ENCODE measurements around the gene ZNF524. TPM values are rescaled to one million over a fixed set of nuclear protein-coding genes. Genes with fewer than 3 reads are reported as not detected.

ZNF524 gene
- total and polyA plus RNA-seq, 10 of the 15 experiments (the other 5 are each of a cell fraction or from before 2014, with no cell fraction given) = 0.47 to 18.6 (median 12.4) TPM; not detected in 1

DNA sequence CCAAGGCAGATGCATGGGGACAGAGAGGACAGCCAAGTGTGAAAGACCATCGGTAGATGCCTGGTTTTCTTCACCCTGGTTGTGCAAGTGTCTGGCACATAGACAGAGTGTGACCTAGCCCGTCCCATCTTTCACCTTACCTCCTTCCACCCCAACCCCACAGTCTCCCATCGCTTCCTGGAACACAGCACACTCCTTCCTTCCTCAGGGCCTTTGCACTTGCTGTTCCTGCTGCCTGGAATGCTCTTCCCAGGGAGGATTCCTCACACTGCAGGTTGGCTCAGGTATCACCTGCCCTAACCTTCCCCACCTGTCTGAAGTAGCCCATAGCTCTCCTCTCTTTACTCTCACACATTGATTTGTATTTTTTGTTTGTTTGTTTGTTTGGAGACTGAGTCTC lies 3.8 kb upstream of the ZNF524 start:
- Histone ChIP-seq H3K27ac (ENCODE audit: control insufficient read depth, insufficient read depth) (no peak overlapping the region), H3K36me3 (ENCODE audit: control insufficient read depth in 2 of 2, insufficient read depth in 2 of 2, low read length in 1 of 2) (peaks cover 0 to 8% of the 10 kb centered on the region in 2 experiments; a peak in 1 of 4 replicates), H3K4me2 (ENCODE audit: control insufficient read depth, insufficient read depth) (no peak overlapping the region), H3K79me2 (ENCODE audit: control insufficient read depth, insufficient read depth, low read length) (peaks cover 9% of the 10 kb centered on the region), H2AFZ (ENCODE audit: control insufficient read depth, low read depth, low read length) (no peak overlapping the region), H3K27me3 (replicated peaks in 1 of 2; ENCODE audit: control insufficient read depth in 2 of 2, insufficient read depth in 2 of 2, low read length in 1 of 2) (no peaks in the 10 kb centered on the region), H3K9me3 (replicated peaks; ENCODE audit: control insufficient read depth, insufficient read depth, low read length) (peaks cover 2% of the 10 kb centered on the region; the same call in 2 of the 3 replicates), H3K4me3 (no peak overlapping the region), H3K4me1 (ENCODE audit: control insufficient read depth, insufficient read depth, low read length) (peaks cover 4% of the 10 kb centered on the region; the same call in 1 of the 2 replicates), H4K20me1 (ENCODE audit: control insufficient read depth, insufficient read depth) (no peaks in the 10 kb centered on the region), H3K9ac (ENCODE audit: control insufficient read depth, insufficient read depth, low read length) (no peak overlapping the region)
- no TSS peak for BruUV-seq (replicated peaks)
- ATAC-seq = no peak
- RAD21 ChIA-PET (ENCODE audit: unreplicated experiment) = no interaction called here
- in situ Hi-C loops (cut with MboI) = no loop called here
- DNase-seq (ENCODE audit: low read depth, low spot score) = no peak
- WGBS (ENCODE audit: insufficient coverage, insufficient replicate concordance, low lambda C conversion rate, missing lambda C conversion rate) = 100% methylated on average over 3 of the region's 3 CpGs
- intact Hi-C loops (cut with micrococcal nuclease; ENCODE audit: unreplicated experiment) = no loop called here
- FAIRE-seq = no peak
- CTCF ChIA-PET = no interaction called here
- SMC1A ChIA-PET (ENCODE audit: uncharacterized antibody, unreplicated experiment) = interaction anchor here (1.3 kb wide), 1 partner anchor 9 kb away, joined by 3 read pairs; no protein-coding TSS in a partner anchor
- POLR2A ChIA-PET = no interaction called here
- TF ChIP-seq IRF4 (IDR thresholded peaks at IDR 0.05; ENCODE audit: low read depth, low read length) (no peak), CREB1 (IDR thresholded peaks at IDR 0.05; ENCODE audit: low read depth) (no peak), SMARCA5 (IDR thresholded peaks at IDR 0.05) (no peak), KDM1A (IDR thresholded peaks at IDR 0.05; ENCODE audit: borderline replicate concordance) (no peak), FOS (IDR thresholded peaks at IDR 0.05; ENCODE audit: borderline replicate concordance, extremely low read depth, insufficient read length) (no peak), MYC (IDR thresholded peaks at IDR 0.05; ENCODE audit: insufficient read depth, insufficient read length, insufficient replicate concordance, low read length, severe bottlenecking) (no peak), LARP7 (IDR thresholded peaks at IDR 0.05) (no peak), ZNF207 (IDR thresholded peaks at IDR 0.05; ENCODE audit: borderline replicate concordance) (no peak), CHD2 (IDR thresholded peaks at IDR 0.05; ENCODE audit: borderline replicate concordance, low read depth, low read length) (no peak), BRCA1 (IDR thresholded peaks at IDR 0.05; ENCODE audit: low read depth, low read length) (no peak), RAD51 (IDR thresholded peaks at IDR 0.05) (no peak), RUNX3 (IDR thresholded peaks at IDR 0.05; ENCODE audit: low read length) (no peak)
- TF ChIP-seq, protein P1, sequence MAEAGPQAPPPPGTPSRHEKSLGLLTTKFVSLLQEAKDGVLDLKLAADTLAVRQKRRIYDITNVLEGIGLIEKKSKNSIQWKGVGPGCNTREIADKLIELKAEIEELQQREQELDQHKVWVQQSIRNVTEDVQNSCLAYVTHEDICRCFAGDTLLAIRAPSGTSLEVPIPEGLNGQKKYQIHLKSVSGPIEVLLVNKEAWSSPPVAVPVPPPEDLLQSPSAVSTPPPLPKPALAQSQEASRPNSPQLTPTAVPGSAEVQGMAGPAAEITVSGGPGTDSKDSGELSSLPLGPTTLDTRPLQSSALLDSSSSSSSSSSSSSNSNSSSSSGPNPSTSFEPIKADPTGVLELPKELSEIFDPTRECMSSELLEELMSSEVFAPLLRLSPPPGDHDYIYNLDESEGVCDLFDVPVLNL (IDR thresholded peaks at IDR 0.05; ENCODE audit: low read depth, low read length) = no peak
- TF ChIP-seq, protein P2, sequence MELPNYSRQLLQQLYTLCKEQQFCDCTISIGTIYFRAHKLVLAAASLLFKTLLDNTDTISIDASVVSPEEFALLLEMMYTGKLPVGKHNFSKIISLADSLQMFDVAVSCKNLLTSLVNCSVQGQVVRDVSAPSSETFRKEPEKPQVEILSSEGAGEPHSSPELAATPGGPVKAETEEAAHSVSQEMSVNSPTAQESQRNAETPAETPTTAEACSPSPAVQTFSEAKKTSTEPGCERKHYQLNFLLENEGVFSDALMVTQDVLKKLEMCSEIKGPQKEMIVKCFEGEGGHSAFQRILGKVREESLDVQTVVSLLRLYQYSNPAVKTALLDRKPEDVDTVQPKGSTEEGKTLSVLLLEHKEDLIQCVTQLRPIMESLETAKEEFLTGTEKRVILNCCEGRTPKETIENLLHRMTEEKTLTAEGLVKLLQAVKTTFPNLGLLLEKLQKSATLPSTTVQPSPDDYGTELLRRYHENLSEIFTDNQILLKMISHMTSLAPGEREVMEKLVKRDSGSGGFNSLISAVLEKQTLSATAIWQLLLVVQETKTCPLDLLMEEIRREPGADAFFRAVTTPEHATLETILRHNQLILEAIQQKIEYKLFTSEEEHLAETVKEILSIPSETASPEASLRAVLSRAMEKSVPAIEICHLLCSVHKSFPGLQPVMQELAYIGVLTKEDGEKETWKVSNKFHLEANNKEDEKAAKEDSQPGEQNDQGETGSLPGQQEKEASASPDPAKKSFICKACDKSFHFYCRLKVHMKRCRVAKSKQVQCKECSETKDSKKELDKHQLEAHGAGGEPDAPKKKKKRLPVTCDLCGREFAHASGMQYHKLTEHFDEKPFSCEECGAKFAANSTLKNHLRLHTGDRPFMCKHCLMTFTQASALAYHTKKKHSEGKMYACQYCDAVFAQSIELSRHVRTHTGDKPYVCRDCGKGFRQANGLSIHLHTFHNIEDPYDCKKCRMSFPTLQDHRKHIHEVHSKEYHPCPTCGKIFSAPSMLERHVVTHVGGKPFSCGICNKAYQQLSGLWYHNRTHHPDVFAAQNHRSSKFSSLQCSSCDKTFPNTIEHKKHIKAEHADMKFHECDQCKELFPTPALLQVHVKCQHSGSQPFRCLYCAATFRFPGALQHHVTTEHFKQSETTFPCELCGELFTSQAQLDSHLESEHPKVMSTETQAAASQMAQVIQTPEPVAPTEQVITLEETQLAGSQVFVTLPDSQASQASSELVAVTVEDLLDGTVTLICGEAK (IDR thresholded peaks at IDR 0.05; ENCODE audit: borderline replicate concordance) = no peak
- TF ChIP-seq, protein P3, sequence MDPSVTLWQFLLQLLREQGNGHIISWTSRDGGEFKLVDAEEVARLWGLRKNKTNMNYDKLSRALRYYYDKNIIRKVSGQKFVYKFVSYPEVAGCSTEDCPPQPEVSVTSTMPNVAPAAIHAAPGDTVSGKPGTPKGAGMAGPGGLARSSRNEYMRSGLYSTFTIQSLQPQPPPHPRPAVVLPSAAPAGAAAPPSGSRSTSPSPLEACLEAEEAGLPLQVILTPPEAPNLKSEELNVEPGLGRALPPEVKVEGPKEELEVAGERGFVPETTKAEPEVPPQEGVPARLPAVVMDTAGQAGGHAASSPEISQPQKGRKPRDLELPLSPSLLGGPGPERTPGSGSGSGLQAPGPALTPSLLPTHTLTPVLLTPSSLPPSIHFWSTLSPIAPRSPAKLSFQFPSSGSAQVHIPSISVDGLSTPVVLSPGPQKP (IDR thresholded peaks at IDR 0.05; ENCODE audit: low read depth, low read length) = no peak
- TF ChIP-seq, protein P4, sequence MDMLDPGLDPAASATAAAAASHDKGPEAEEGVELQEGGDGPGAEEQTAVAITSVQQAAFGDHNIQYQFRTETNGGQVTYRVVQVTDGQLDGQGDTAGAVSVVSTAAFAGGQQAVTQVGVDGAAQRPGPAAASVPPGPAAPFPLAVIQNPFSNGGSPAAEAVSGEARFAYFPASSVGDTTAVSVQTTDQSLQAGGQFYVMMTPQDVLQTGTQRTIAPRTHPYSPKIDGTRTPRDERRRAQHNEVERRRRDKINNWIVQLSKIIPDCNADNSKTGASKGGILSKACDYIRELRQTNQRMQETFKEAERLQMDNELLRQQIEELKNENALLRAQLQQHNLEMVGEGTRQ (IDR thresholded peaks at IDR 0.05; ENCODE audit: borderline replicate concordance, low read depth, low read length) = no peak
- TF ChIP-seq, protein P5, sequence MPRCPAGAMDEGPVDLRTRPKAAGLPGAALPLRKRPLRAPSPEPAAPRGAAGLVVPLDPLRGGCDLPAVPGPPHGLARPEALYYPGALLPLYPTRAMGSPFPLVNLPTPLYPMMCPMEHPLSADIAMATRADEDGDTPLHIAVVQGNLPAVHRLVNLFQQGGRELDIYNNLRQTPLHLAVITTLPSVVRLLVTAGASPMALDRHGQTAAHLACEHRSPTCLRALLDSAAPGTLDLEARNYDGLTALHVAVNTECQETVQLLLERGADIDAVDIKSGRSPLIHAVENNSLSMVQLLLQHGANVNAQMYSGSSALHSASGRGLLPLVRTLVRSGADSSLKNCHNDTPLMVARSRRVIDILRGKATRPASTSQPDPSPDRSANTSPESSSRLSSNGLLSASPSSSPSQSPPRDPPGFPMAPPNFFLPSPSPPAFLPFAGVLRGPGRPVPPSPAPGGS (IDR thresholded peaks at IDR 0.05; ENCODE audit: borderline replicate concordance, insufficient read depth, low read depth, low read length, poor library complexity, severe bottlenecking) = no peak

All from GM12878 (cell line).